Fibroblast of skin of back (primary cell): ENCODE results near the gene TMEM132D.
A peak's percentile ranks its signal among the peaks of the same experiment; 100 is the strongest.

Source experiments
- DNase-seq: peaks from one replicate; pipeline ENCODE4 v3.0.0-alpha.2; 2013

The TMEM132D gene

GRCh38 chr12:129163461-129163860 lies 740.4 kb downstream of the TMEM132D start:
- DNase-seq = no peak

- DNase-seq = no peak
These were observed 741.0 kb downstream of the TMEM132D start for GRCh38 chr12:129162805-129163204.

GRCh38 chr12:129161511-129161910 lies 742.3 kb downstream of the TMEM132D start:
- no peak for DNase-seq

- no peak for DNase-seq
These were observed 743.5 kb downstream of the TMEM132D start for GRCh38 chr12:129160282-129160681.

- no peak for DNase-seq
These were observed 751.3 kb downstream of the TMEM132D start for GRCh38 chr12:129152351-129153104.

GRCh38 chr12:129150721-129151120 lies 753.1 kb downstream of the TMEM132D start:
- DNase-seq = no peak

- DNase-seq = peak; percentile 6
These were observed 758.4 kb downstream of the TMEM132D start for GRCh38 chr12:129145381-129145780.

- DNase-seq = no peak
These were observed 765.0 kb downstream of the TMEM132D start for GRCh38 chr12:129138776-129139175.

GRCh38 chr12:129136694-129137325 lies 767.0 kb downstream of the TMEM132D start:
- no peak for DNase-seq

- no peak for DNase-seq
These were observed 776.1 kb downstream of the TMEM132D start for GRCh38 chr12:129127771-129128170.

GRCh38 chr12:129127211-129127610 lies 776.6 kb downstream of the TMEM132D start:
- no peak for DNase-seq

GRCh38 chr12:129119537-129119936 lies 784.3 kb downstream of the TMEM132D start:
- DNase-seq = peak; percentile 8

- no peak for DNase-seq
These were observed 788.3 kb downstream of the TMEM132D start for GRCh38 chr12:129115558-129115957.

GRCh38 chr12:129110575-129110974 lies 793.2 kb downstream of the TMEM132D start:
- DNase-seq = no peak

GRCh38 chr12:129109174-129110001 lies 794.4 kb downstream of the TMEM132D start:
- no peak for DNase-seq

GRCh38 chr12:129106772-129107171 lies 797.1 kb downstream of the TMEM132D start:
- no peak for DNase-seq

- DNase-seq = no peak
These were observed 800.6 kb downstream of the TMEM132D start for GRCh38 chr12:129103231-129103630.

GRCh38 chr12:129102233-129102632 lies 801.6 kb downstream of the TMEM132D start:
- DNase-seq = no peak

- no peak for DNase-seq
These were observed 802.0 kb downstream of the TMEM132D start for GRCh38 chr12:129101816-129102215.

- DNase-seq = no peak
These were observed 802.4 kb downstream of the TMEM132D start for GRCh38 chr12:129101404-129101803.

GRCh38 chr12:129097451-129097850 lies 806.4 kb downstream of the TMEM132D start:
- DNase-seq = no peak

- DNase-seq = no peak
These were observed 806.9 kb downstream of the TMEM132D start for GRCh38 chr12:129096968-129097367.

- no peak for DNase-seq
These were observed 807.6 kb downstream of the TMEM132D start for GRCh38 chr12:129096184-129096583.
